RKO (cell line): ENCODE data around the gene HNRNPK.
A peak's percentile ranks its signal among the peaks of the same experiment; 100 is the strongest.

Experiments used
- DNase-seq: peaks from one replicate; pipeline ENCODE4 v3.0.0-alpha.2; 2016; ENCODE audit warnings: low spot score

Gene HNRNPK

GRCh38 chr9:83979812-83980394, at the start of gene HNRNPK:
Gene HNRNPK, minus strand, starts transcription at chr9:83980215. Its CDS starts 1,963 bp downstream, at chr9:83978252.
- DNase-seq, result peak; percentile 95

GRCh38 chr9:84027201-84027600, 47.2 kb upstream of the HNRNPK start:
- no peak for DNase-seq

- peak; percentile 4 for DNase-seq
These were observed 44.1 kb upstream of the HNRNPK start for GRCh38 chr9:84024041-84024575.

GRCh38 chr9:84007662-84008061, 27.6 kb upstream of the HNRNPK start:
- no peak for DNase-seq

GRCh38 chr9:84003246-84003645, 23.2 kb upstream of the HNRNPK start:
- DNase-seq, result no peak

GRCh38 chr9:84002344-84002743, 22.3 kb upstream of the HNRNPK start:
- DNase-seq, result no peak

GRCh38 chr9:84001621-84002020, 21.6 kb upstream of the HNRNPK start:
- DNase-seq, result no peak

GRCh38 chr9:84000186-84000585, 20.2 kb upstream of the HNRNPK start:
- DNase-seq, result no peak

- no peak for DNase-seq
These were observed 19.3 kb upstream of the HNRNPK start for GRCh38 chr9:83999141-83999918.

GRCh38 chr9:83996126-83996525, 16.1 kb upstream of the HNRNPK start:
- DNase-seq, result no peak

GRCh38 chr9:83992901-83993300, 12.9 kb upstream of the HNRNPK start:
- DNase-seq, result no peak

GRCh38 chr9:83992407-83992806, 12.4 kb upstream of the HNRNPK start:
- no peak for DNase-seq

- DNase-seq, result no peak
These were observed 11.3 kb upstream of the HNRNPK start for GRCh38 chr9:83991355-83991754.

GRCh38 chr9:83988411-83988810, 8.4 kb upstream of the HNRNPK start:
- DNase-seq, result no peak

- no peak for DNase-seq
These were observed 7.4 kb upstream of the HNRNPK start for GRCh38 chr9:83987402-83987791.

- DNase-seq, result no peak
These were observed 6.9 kb upstream of the HNRNPK start for GRCh38 chr9:83986765-83987401.

- no peak for DNase-seq
These were observed 6.2 kb upstream of the HNRNPK start for GRCh38 chr9:83986195-83986594.

- peak; percentile 81 for DNase-seq
These were observed 1.3 kb upstream of the HNRNPK start for GRCh38 chr9:83981126-83981871.

GRCh38 chr9:83980395-83981125, 545 bp upstream of the HNRNPK start, which contains the start of gene RMI1:
Gene RMI1, plus strand, starts transcription at chr9:83980805. Its CDS starts 20,182 bp downstream, at chr9:84000987.
- DNase-seq, result peak; percentile 97

- DNase-seq, result peak; percentile 86
These were observed 813 bp downstream of the HNRNPK start for GRCh38 chr9:83978992-83979811.

GRCh38 chr9:83977196-83977595, 2.8 kb downstream of the HNRNPK start:
- no peak for DNase-seq
